ENCODE data around the gene FIZ1. TPM values are rescaled to one million over a fixed set of nuclear protein-coding genes. Genes with fewer than 3 reads are reported as not detected.

FIZ1 gene
- total and polyA plus RNA-seq, 2 experiments from 2014 or later = 5.4 to 10.1 TPM

- H3K27me3 Mint-ChIP-seq (ENCODE audit: insufficient read depth, low read depth, poor library complexity) = peaks cover 19% of the 10 kb centered on the region
- H3K4me2 ChIP-seq = no peak overlapping the region
- H3K79me2 ChIP-seq (replicated peaks; ENCODE audit: insufficient read depth) = 0 out of 2 replicates have a peak, but pooled peaks cover 2% of the 10 kb centered on the region
- H3K36me3 Mint-ChIP-seq (ENCODE audit: low read depth) = peaks cover 45% of the 10 kb centered on the region
- no peaks in the 10 kb centered on the region for H3K4me1 ChIP-seq (ENCODE audit: insufficient read depth)
- peaks cover 3% of the 10 kb centered on the region; the same call in 1 of the 2 replicates for H3F3A ChIP-seq (replicated peaks; ENCODE audit: low read depth)
- peaks cover 11% of the 10 kb centered on the region for H4K20me1 ChIP-seq (replicated peaks; ENCODE audit: insufficient read depth)
- H3K36me3 ChIP-seq (ENCODE audit: insufficient read depth) = no peaks in the 10 kb centered on the region
- DNase-seq (ENCODE audit: low spot score) = peak; percentile 17
- H3K4me3 Mint-ChIP-seq = no peak overlapping the region
- TF ChIP-seq CREB1 (CRISPR knock-in tag; IDR thresholded peaks at IDR 0.05; ENCODE audit: low read depth) = no peak
- TF ChIP-seq ETS1 (IDR thresholded peaks at IDR 0.05) = no peak
- TF ChIP-seq REST (IDR thresholded peaks at IDR 0.05; ENCODE audit: unreplicated experiment) = no peak
- TF ChIP-seq ZNF114 (CRISPR knock-in tag; IDR thresholded peaks at IDR 0.05) = no peak
- H3K27ac ChIP-seq (ENCODE audit: low read depth) = no peak overlapping the region
- no peak overlapping the region for H3K4me3 ChIP-seq
- H2AFZ ChIP-seq = no peak overlapping the region
- ATAC-seq = no peak
- H3K9me3 Mint-ChIP-seq = peaks cover 5% of the 10 kb centered on the region
- no peaks in the 10 kb centered on the region for H3K9me2 ChIP-seq (ENCODE audit: insufficient read depth)
- no peak overlapping the region for H3K27ac Mint-ChIP-seq
- no peaks in the 10 kb centered on the region for H3K27me3 ChIP-seq (ENCODE audit: insufficient read depth)
- 0 out of 3 replicates have a peak, but pooled peaks cover 2% of the 10 kb centered on the region for H3K4me1 Mint-ChIP-seq
Observed at GRCh38 chr19:55615543-55616394, 16.5 kb upstream of the FIZ1 start.

GRCh38 chr19:55614711-55615542 is 15.6 kb upstream of the FIZ1 start:
- Mint-ChIP-seq H3K4me1 (0 out of 3 replicates have a peak, but pooled peaks cover 2% of the 10 kb centered on the region), H3K9me3 (peaks cover 5% of the 10 kb centered on the region), H3K27ac (no peak overlapping the region), H3K27me3 (ENCODE audit: insufficient read depth, low read depth, poor library complexity) (peaks cover 17% of the 10 kb centered on the region), H3K36me3 (ENCODE audit: low read depth) (peaks cover 38% of the 10 kb centered on the region), H3K4me3 (no peak overlapping the region)
- H3K27ac ChIP-seq (ENCODE audit: low read depth) = no peak overlapping the region
- H3K9me2 ChIP-seq (ENCODE audit: insufficient read depth) = no peaks in the 10 kb centered on the region
- peaks cover 3% of the 10 kb centered on the region; the same call in 1 of the 2 replicates for H3F3A ChIP-seq (replicated peaks; ENCODE audit: low read depth)
- DNase-seq (ENCODE audit: low spot score) = peak; percentile 12
- H3K79me2 ChIP-seq (replicated peaks; ENCODE audit: insufficient read depth) = peaks cover 2% of the 10 kb centered on the region; the same call in 1 of the 2 replicates
- peak; percentile 13; the same call in 2 of the 3 replicates for ATAC-seq
- H4K20me1 ChIP-seq (replicated peaks; ENCODE audit: insufficient read depth) = peaks cover 18% of the 10 kb centered on the region
- no peaks in the 10 kb centered on the region for H3K4me1 ChIP-seq (ENCODE audit: insufficient read depth)
- H2AFZ ChIP-seq = no peak overlapping the region
- H3K4me2 ChIP-seq = no peak overlapping the region
- H3K36me3 ChIP-seq (ENCODE audit: insufficient read depth) = no peaks in the 10 kb centered on the region
- H3K4me3 ChIP-seq = no peak overlapping the region
- H3K27me3 ChIP-seq (ENCODE audit: insufficient read depth) = no peaks in the 10 kb centered on the region
- TF ChIP-seq ETS1 (IDR thresholded peaks at IDR 0.05) = no peak
- TF ChIP-seq EZH2phosphoT487 (IDR thresholded peaks at IDR 0.05; ENCODE audit: unreplicated experiment) = no peak
- no peak for TF ChIP-seq NANOG (IDR thresholded peaks at IDR 0.05; ENCODE audit: borderline replicate concordance)
- no peak for TF ChIP-seq ZNF114 (CRISPR knock-in tag; IDR thresholded peaks at IDR 0.05)
- no peak for TF ChIP-seq POLR2AphosphoS5 (IDR thresholded peaks at IDR 0.05; ENCODE audit: low read depth)
